ENCODE measurements around the gene GRM8.
"Not testable (repeated sequence)": the region's sequence is repeated elsewhere in the genome, so short reads cannot be mapped to it uniquely, and the experiment has no call there.

GRM8 gene

DNA sequence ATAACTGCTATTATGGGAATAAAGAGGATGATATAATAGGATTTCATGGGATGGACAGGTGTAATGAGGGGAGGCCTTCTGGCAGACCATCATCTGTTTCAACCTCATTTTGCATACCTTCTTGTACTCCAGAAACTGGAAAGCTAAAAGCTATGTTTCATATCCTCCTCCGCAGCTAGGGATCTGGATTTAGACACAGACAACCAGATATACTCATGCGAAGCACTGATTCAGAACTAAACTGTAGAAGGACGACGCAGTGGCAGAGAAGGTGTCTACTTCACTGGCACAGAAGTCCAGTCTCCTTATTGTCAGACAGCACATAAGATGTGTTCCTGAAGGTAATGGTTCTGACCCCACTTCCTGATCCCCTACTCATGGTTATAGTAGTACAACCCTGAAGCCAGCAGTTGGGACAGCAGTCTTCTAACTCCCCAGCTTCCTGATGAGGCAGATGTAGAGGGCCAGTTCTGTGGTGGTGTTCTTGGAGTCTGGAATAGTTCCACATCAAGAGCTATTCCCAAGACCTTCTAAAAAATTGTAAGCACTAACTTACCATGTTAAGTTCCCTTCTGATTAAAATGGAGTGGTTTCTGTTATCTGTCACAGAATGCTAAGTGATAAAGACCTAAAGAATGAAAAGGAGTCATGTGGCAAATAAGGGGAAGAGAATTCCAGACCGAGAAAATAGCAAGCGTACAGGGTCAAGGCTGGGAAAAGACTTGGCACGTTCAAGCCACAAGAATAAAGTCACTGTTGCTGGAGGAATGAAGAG lies 550.3 kb downstream of the GRM8 start:
- no peak for DNase-seq

DNA sequence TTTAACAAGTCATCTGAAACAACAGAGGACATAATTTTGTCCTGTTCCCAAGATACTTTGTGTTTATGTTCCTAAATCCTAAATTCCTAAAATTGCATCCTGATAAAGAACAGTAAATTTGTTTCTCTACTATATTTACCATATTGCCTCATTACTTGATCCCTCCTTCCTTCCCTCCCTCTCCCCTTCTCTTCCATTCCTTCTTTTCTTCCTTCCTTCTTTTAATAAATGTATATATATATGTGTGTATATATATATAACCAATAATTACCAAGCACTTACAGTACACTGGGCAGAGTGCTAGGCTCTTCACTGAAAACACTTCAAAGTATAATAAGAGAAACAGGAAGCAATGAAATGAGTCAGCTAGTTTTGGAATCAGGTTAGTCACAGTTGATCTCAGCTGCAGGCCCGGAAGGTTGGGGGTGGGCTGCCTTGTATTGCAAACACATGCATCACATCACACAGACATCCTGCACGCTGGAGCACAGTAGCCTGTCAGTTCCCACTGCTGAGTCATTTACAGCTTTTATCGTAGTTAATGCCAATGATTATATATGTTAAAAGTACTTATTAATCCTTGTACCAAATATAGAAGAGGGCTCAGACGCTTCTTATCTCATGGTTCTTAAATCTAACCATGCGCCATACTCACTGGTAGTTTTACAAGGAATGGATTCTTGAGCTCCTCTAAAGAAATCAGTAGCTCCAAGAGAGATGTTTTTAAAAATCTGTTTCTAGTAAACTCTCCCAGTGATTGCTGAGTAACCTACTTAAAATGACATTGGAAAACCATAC lies 551.7 kb downstream of the GRM8 start:
- DNase-seq = peak; percentile 79

DNA sequence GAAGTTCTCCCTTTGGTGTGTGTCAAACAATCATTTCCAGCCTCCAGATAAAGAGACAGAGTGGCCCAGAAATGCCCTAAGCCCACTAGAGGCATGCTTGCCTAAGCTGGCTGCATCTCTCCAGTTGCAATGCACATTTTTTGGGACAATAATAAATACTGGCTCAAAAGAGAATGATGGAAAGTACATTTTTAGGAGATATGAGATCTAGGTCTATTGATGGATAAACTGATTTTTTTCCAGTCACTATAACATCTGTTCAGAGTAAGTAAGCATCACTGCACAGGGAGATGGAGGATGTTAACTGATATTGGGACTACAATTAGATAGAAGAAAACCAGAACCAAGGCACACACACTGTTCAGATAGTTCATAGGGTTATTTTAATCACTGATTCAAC lies 553.0 kb downstream of the GRM8 start:
- DNase-seq = peak; percentile 23

DNA sequence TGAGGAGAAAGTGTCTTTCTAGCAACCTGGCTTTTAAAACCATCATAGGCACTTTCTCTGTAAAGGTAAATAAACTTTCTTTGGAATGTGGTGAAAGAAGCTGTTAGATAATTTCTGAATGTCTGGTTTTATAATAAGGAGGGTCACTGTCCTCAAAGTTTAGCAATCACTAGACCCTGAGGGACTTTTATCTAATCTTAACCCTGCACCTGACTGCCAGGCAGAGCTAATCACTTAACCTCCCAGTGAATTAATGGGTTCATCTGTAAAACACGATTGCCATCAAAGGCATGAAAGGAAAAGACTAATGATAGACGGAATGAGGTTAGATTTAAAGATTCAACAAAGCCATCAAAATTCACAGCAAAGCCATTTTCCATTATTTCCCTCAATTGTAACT lies 553.8 kb downstream of the GRM8 start:
- DNase-seq = no peak

DNA sequence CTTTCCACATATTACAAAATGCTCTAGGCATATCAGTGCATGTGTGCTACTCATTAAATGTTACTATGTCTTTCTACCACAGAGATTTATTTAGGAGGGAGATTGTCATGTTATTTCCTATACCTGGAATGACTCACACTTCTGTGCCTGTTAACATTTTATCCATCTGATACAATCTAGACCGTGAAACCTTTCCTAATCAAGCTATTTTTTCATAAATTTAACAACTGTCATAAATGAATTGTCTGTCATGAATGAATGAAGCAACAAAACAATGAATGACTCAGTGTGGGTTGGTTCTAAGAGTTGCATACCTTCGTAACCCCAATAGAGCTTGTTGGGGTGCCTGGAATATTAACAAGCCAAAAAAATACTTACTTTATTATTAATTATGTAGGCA lies 554.3 kb downstream of the GRM8 start:
- no peak for DNase-seq

DNA sequence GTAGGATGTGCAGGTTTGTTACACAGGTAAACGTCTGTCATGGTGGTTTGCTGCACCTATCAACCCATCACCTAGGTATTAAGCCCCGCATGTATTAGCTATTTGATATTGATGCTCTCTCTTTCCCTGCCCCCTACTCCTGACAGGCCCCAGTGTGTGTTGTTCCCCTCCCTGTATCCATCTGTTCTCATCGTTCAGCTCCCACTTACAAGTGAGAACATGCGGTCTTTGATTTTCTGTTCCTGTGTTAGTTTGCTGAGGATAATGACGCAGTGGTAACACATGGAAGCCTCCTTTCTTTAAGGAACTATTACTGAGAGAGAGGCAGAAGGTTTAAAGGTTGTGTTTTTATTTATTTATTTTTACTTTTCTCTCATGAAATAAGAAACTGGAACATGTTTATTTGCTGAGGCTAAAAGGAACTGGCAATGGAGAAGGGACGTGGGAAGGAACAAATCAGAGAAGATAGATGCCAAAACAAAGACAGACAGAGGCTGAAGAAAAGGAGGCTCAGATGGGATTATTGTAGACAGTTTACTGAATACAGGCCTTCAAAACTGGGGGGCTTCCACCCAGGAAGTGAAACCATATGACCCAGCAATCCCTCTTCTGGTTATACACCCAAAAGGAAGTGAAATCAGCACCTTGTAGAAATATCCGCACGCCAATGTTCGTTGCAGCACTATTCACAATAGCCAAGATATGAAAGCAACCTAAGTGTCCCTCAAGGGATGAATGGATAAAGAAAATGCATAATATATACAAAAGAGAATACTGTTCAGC lies 556.3 kb downstream of the GRM8 start:
- peak; percentile 82 for DNase-seq

DNA sequence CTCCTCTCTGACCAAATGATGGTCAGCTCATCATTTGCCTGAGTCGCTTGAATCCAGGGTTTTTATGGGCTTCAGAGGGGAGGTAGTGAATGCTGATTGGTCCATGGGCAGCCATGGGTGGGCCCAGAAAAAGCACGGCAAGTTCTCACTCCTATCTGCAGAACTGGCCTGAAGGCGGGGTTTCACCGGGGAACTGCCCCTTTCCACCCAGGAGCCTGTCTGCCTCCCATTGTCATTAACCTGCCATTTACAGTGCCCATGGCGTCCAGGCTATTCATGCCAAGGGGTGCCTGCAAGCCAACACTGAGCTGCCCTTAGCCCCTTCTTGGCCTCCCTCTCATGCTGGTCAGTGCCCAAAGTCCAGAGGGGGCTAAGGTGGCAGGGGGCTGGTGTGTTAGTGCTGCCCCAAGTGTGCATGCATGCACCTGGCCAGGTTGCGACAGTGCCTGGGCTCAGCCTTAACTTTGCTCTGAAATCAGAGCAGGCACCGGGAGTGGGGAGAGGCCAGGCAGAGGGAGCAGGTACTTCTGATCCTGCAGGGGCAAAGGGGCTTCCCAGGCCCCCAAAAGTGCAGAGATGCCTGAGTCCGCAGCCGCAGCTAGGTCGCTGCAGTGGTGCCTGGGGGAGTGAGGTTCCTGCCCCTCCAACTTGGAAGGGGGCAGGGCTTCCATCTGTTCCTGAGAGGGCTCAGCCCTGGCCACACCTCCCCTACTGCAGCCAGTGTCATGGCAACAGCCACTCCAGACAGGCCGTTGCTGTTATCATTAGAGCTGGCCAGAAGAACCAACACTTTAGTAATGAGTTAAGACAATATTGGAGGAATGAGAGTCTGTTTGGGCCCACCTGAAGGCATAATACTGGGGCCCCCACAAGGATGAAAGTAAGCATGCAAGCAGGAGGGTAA lies 561.6 kb downstream of the GRM8 start:
- no peak for DNase-seq

DNA sequence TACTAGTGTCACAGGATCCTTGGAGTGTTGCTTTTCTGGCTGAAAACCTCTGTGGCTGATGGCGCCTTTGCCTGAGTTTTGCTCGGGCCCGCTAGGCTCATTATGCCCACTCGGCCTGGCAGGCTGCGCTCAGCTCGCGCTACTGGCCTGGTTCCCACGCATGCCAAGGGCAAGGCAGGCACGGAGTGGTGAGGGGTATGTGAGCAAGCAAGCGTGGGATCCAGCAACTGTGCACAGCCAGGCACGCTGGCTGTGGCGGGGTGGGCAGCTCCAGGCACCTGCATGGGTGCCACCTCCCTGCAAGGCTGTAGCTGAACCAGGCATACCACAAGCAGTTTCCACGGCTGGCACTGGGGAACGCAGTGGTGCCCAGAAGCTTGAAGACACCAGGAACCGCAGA lies 562.6 kb downstream of the GRM8 start:
- no peak for DNase-seq

DNA sequence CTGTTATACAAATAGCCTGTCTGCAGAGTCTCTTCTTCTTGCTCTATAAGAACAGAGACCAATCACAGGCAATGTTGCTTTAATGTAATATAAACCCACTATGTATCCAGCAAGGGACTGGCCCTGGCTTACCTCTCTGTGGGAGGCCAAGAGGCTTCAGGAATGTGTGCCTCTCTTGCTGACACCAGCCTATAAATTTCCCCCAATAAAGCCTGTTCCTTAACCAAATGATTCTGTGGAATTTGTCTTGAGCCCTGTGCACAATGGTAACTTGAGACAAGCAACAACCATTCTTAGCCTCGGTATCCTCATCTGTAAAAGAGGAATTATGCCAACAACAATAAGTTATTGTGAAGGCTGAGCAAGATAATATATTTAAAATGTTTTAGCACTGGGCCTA lies 563.7 kb downstream of the GRM8 start:
- DNase-seq = no peak

DNA sequence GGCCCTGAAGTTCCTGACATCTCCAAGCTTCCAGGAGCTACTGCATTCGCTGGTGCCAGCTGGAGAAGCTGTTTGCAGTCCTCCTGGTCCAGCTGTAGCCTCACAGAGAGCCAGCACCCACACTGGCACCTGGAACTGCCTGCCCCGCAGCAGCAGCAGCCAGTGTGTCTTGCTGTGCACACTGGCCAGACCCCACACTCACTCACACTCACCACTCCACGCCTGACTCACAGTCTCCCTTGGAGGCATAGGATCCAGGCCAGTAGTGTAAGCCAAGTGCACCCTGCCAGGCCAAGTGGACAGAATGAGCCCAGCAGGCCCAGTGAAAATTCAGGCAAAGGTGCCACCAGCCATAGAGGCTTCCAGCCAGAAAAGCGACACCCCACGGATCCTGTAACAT lies 566.3 kb downstream of the GRM8 start:
- no peak for DNase-seq

DNA sequence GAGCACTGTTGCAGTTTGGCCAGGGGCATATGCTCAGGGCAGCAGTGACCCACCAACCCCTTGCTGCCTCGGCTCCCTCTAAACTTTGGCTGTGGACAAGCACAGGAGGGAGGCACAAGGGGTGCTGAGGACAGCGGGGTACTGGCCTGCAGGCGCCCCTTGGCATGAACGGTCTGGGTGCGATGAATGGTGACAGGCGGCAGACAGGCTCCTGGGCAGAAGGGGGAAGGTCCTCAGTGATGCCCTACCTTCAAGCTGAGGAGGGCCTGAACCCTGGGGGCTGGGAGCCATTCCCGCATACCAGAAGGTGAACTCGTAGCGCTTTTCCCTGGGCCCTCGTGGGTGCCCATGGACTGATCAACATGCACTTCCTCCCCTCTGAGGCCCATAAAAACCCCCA lies 567.1 kb downstream of the GRM8 start:
- DNase-seq = no peak

DNA sequence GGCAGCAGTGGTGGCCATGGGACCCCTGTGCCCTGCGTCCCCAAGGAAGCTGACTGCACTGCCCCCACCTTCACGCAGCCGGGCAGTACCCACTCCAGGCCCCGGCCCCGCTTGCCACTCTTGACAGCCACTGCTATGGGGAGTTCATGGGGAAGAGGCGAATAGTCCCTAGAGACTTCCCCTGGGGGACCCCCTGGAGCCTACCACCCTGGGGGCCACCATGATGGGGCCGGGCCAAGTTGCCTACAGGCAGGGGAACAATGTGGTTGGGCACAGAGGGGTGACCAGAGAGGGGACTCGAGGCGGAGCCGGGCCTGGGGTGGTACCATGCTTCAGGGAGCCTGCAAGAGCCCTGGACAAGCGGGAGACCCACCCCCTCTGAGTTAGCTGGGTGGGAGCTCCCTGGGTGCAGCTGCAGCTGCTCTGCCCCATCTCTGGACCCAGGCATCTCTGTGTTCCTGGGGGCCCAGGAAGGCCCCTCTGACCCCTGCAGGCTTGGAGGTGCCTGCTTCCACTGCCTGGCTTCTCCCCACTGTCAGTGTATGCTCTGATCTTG lies 567.6 kb downstream of the GRM8 start:
- DNase-seq = no peak

DNA sequence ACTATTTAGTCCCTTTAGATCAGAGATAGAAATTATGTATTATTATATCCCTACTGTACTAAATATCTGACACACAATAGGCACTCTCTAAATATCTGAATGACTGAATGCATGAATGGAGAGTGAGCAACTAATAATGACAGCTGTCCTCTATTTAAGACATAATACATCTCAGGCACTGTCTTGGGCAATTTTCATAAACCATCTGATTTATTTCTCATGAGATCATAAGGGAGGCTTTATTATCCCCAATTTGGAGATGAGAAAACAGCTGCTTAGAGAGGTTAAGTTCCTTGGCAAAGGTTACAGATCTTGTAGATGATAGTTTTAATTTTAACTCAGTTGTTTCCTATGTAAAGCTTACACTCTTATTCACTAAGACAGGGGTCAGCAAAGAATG lies 570.6 kb downstream of the GRM8 start:
- no peak for DNase-seq

DNA sequence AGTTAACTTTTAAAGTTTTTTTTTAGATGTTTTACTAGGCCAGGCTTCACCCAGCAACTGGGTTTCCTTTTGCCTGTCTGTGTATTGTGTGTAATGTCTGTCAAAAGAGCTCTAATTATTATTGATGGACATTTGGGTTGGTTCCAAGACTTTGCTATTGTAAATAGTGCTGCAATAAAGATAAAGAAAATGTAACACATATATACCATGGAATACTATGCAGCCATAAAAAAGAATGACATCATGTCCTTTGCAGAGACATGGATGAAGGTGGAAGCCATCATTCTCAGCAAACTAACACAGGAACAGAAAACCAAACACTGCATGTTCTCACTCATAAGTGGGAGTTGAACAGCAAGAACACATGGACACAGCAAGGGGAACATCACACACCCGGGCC lies 584.0 kb downstream of the GRM8 start:
- not testable (repeated sequence) for DNase-seq

DNA sequence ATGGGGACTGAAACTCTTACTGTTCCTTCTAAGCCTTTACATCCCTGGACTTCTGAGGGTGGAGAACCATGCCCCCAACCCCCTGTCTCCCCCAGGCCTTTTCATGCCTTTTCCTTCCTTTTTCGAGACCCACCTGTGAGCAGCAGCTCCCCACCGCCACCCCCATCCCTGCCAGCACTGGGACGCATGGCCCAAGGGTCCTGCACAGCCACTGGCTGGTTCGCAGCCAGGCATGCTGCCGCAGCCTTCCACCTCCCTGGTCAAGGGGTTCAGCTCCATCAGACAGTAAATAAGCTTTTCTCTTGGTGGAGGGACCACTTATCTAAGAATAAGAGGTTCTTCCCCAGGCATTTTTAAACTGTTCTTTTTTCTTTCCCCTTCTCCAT lies 584.4 kb downstream of the GRM8 start:
- DNase-seq = no peak

DNA sequence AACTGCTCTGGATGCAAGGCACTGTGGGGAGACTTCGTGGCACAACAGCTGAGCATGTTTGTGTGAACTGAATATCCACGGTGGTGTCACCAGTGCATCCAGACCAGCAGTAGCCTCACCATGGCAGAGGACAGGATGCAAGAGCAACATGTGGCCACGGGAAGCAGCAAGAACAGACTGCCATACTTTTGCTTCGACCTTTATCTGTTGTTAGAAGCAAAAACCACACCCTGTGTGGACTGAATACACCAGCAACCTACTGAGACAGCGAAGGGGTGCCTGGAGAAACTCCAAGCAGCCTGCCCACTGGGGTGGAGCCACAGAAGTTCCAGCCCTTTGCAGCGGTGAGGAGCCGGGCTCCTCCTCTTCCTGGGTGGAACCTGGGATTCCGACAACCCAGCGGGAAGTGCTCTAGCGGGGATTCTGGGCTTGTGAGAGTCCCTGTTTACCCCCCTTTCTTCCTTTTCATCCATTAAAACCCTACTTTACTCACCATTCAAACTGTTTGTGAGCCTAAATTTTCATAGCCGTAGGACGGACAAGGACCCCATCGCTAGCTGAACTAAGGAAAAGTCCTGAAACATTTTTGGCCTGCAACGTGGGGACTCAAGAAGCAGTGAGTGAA lies 584.9 kb downstream of the GRM8 start:
- no peak for DNase-seq

DNA sequence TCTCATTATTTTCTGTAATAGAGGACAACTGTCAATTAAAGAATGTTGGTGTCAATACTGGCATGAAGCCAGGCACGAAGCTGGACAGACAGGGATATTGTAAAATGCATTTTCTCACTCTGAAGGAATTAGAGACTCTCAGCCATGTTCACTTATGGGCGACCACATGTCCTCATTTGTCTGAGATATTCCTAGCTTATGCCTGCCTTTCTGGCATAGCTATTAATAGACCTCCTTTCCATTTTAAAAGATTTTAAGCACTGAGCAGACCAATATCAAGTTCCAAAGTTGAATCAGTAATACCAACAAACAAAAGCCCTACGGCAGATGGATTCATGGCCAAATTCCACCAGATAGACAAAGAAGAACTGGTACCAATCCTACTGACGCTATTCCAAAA lies 589.9 kb downstream of the GRM8 start:
- no peak for DNase-seq

DNA sequence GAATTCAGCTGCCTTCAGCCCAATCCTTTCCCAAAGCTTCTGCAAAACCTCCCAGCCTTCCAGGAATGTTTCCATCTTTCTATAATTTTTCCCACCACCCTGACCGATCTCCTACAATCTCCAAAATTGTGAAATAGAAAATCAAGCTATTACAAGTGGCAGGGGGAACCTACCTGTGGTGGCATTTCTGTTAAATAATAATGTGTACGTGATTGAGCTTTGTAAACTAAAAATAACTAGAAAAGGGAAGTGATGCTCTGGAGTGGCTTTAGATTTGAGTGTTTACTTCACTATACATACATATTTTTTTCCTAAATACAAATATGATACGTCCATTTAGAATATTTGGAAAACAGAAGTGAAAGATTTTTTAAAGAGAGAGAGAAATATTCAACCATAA lies 593.6 kb downstream of the GRM8 start:
- DNase-seq = no peak

DNA sequence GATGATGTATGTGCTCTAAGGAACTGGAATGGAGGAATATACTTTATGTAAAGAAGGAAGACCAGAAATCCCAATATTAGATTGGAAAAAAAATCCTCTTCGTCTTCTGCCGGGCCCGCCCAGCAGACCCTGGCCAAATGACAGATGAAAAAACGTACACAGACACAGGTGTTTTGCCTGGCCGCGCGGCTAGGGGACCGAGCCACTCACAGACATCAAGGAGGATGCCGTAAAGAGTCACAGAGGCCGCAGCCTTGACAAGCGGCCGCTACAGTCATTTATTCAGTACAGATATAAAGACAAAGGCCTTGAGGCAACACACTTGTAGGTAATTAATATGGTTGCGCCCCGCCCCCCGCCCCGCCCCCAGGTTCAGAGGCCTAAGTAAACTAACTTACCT lies 594.1 kb downstream of the GRM8 start:
- DNase-seq = no peak

DNA sequence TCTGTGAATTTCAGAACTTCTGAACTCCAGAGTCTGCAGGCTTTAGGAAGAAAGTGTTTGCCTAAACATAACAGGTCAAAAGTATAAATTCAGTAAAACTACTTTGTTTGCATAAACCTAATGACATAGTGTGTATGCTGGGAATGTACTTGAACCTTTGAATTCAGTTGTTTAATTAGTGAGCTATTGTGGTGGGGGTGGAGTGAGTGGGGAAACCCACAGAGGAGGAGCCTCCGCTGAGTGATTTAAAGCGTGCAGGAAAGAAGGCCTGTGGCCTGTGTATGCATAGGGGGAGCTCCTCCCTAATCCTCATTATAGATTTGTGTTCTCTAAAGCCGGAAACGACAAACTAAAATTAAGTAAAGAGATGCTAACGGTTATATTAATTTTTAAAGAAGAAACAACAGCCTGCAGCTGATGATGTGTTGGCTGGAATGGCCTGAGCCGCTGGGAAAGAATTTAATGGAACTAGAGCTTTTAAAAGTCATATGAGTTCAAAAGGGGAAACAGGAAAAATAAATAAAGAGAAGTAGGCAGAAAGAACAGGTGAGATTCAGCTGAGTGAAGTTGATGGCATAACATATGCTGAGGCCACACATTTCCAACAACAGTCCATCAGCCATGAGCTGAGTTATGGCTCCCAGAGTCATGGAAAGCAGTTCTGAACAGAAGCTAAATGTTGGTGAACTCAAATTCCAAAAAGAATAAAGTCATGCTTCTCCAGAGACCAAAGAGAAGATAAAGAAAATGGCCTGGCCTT lies 595.0 kb downstream of the GRM8 start:
- no peak for DNase-seq

DNA sequence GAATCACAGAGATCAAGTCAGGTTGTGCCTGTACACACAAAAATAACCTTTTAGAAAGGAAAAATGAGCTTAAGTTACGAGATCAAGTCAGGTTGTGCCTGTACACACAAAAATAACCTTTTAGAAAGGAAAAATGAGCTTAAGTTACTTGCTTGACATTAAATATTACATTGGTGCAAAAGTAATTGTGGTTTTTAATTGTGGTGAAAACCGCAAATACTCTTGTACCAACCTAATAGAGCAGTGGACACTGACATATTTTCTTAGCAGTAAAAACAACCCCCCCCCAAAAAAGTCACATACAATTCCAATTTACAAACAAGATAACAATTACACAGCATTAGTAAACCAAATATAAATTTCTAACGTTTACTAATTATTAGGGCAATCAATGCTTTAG lies 595.6 kb downstream of the GRM8 start:
- DNase-seq = no peak
